Astrocyte (in vitro differentiated cells and primary cell): ENCODE measurements around the gene CDC42EP3.

Experiments
- EZH2 ChIP-seq: IDR thresholded peaks from 2 replicates; pipeline ENCODE4 v1.6.1; 2012; ENCODE audit warnings: mild to moderate bottlenecking, low read length, inconsistent platforms; ENCODE audit not compliant: insufficient read depth
- TF ChIP-seq, protein P1 (sequence below): IDR thresholded peaks from 2 replicates; pipeline ENCODE4 v1.5.1; 2011; ENCODE audit warnings: low read depth, mild to moderate bottlenecking, inconsistent platforms, low read length, moderate library complexity; ENCODE audit not compliant: insufficient read depth

DNA sequence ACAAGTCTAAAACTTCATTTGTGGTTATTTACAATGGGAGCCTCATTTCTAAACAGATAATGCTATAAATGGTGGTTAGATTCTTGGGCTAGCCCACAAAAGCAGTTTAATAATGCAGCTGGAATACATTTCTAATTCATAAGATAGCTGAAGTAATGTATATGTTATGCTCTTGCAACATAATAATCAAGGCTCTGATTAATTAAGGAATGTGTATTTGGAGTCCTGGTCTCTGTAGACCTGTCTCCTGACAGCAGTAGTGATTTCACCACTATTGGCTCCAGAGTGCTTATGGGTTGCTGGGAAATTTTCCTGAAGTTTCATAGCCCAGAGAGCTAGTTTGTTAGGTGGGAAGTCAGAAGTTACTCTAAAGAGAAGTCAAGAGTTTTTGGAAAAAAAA, 21.3 kb upstream of the CDC42EP3 start:
- TF ChIP-seq, protein P1, sequence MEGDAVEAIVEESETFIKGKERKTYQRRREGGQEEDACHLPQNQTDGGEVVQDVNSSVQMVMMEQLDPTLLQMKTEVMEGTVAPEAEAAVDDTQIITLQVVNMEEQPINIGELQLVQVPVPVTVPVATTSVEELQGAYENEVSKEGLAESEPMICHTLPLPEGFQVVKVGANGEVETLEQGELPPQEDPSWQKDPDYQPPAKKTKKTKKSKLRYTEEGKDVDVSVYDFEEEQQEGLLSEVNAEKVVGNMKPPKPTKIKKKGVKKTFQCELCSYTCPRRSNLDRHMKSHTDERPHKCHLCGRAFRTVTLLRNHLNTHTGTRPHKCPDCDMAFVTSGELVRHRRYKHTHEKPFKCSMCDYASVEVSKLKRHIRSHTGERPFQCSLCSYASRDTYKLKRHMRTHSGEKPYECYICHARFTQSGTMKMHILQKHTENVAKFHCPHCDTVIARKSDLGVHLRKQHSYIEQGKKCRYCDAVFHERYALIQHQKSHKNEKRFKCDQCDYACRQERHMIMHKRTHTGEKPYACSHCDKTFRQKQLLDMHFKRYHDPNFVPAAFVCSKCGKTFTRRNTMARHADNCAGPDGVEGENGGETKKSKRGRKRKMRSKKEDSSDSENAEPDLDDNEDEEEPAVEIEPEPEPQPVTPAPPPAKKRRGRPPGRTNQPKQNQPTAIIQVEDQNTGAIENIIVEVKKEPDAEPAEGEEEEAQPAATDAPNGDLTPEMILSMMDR, result no peak
- TF ChIP-seq EZH2, result no peak
